ENCODE measurements around the gene CWC25. TPM values are rescaled to one million over a fixed set of nuclear protein-coding genes. Genes with fewer than 3 reads are reported as not detected.

Gene CWC25
- total RNA-seq, 1 experiment from 2014 or later, result 77.8 TPM

DNA sequence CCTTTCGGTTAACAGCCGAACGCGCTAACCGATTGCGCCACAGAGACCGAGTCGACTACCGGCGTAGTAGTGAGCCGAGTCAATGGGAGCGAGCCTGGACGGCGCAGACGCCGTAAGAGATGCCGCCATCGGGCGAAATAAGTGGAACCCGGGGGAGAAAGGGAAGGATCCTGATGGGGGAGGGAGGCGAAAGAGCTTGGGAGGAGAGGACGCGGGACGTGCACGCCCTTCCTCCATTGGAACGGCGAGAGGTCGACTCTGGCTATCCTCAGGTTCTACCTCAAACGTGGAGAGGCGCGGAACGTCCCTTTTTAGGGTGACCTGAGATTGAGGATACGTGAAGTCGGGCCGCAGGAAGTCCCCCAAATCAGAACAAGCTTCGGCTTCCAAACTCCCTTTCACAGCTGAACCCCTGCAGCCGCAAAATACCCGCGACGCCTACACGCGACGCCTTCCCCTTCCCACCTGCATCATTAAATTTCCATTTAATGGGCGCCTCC lies 73.3 kb downstream of the CWC25 start:
- H3K4me3 Mint-ChIP-seq (ENCODE audit: low read depth, unreplicated experiment), result peak overlapping the region; percentile 78
- CTCF ChIA-PET, result interaction anchor here (0.5 to 2.0 kb wide), 17 partner anchors 9 to 1188 kb away, joined by 3 to 11 read pairs (median 4); partner anchors contain the start of gene CISD3
- H3K27me3 Mint-ChIP-seq (ENCODE audit: unreplicated experiment), result no peaks in the 10 kb centered on the region
- peaks cover 30% of the 10 kb centered on the region for H3K4me1 Mint-ChIP-seq (ENCODE audit: low read depth, unreplicated experiment)
- no peak for TF ChIP-seq CTCF (IDR thresholded peaks at IDR 0.05; ENCODE audit: unreplicated experiment)
- peaks cover 92% of the 10 kb centered on the region for H3K36me3 Mint-ChIP-seq (ENCODE audit: insufficient read depth, unreplicated experiment)
- peak overlapping the region; percentile 85 for H3K27ac Mint-ChIP-seq (ENCODE audit: unreplicated experiment)
- intact Hi-C loops (cut with micrococcal nuclease; ENCODE audit: unreplicated experiment), result loop anchor here (2.0 to 5.0 kb wide), 3 partner anchors 49 to 400 kb away; partner anchors contain the start of gene PLXDC1
- peak; percentile 99 for DNase-seq
- no peaks in the 10 kb centered on the region for H3K9me3 Mint-ChIP-seq (ENCODE audit: low read depth, unreplicated experiment)
- TSS peak; percentile 56 for BruUV-seq (replicated peaks)

DNA sequence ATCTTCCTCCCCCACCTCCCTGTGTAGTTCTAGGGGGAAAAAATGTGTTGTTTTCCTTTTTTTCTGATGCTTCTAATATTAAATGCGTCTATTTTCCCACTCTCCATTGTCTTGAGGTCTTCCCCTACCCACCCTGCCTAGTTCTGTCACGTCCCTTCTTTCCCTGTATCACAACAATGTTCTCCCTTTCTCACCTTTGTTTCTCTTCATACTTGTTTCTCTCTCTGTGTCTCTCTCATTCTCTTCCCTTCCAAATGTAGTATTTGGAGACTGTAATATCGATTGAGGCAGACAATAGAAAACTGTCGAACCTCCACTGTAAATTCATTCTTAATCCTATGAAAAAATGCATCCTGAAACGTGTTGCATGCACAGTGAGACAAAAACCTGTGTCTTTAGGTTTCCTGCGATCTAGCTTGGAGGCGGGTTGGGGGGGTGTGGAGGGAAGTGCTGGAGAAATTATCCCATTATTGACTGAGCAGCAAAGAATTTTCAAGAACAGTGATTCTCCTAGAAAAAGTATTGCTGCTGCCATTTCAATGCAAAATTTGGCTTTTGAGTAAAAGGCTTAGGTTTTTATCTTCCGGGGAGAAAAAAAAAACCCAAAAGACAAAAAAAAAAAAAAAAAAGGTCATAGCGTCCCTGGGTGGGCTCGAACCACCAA lies 73.8 kb downstream of the CWC25 start:
- no peak for TF ChIP-seq CTCF (IDR thresholded peaks at IDR 0.05; ENCODE audit: unreplicated experiment)
- Mint-ChIP-seq H3K4me3 (ENCODE audit: low read depth, unreplicated experiment) (peak overlapping the region; percentile 78), H3K27ac (ENCODE audit: unreplicated experiment) (peak overlapping the region; percentile 85), H3K36me3 (ENCODE audit: insufficient read depth, unreplicated experiment) (peaks cover 92% of the 10 kb centered on the region), H3K27me3 (ENCODE audit: unreplicated experiment) (no peaks in the 10 kb centered on the region), H3K9me3 (ENCODE audit: low read depth, unreplicated experiment) (no peaks in the 10 kb centered on the region), H3K4me1 (ENCODE audit: low read depth, unreplicated experiment) (peaks cover 36% of the 10 kb centered on the region)
- no TSS peak for BruUV-seq (replicated peaks)
- CTCF ChIA-PET, result interaction anchor here (0.5 to 1.9 kb wide), 15 partner anchors 12 to 1188 kb away, joined by 3 to 11 read pairs (median 4); partner anchors contain the start of genes ARHGAP23, CISD3 and LASP1
- intact Hi-C loops (cut with micrococcal nuclease; ENCODE audit: unreplicated experiment), result loop anchor here (2.0 to 5.0 kb wide), 3 partner anchors 48 to 401 kb away; partner anchors contain the start of gene PLXDC1
- DNase-seq, result peak; percentile 74

Small RNA genes lying within 50 kb of the gene (microRNA-seq; reads per million reads assigned to microRNA genes)
- gene MIR4727, result 1.8 reads per million

Other genes starting within 250 kb of the CWC25 start
- 46.6 and 46.7 TPM in 2 replicates for gene SRCIN1, start 219.4 kb downstream of the CWC25 start, total RNA-seq (2022)
- gene EPOP, start 150.4 kb downstream of the CWC25 start, total RNA-seq (2022), result 15.3 and 20.9 TPM in 2 replicates
- 463 and 498 TPM in 2 replicates for gene MLLT6, start 120.0 kb downstream of the CWC25 start, total RNA-seq (2022)
- gene CISD3, start 95.0 kb downstream of the CWC25 start, total RNA-seq (2022), result 101 and 109 TPM in 2 replicates
- gene PCGF2, start 77.0 kb downstream of the CWC25 start, total RNA-seq (2022), result 196 and 205 TPM in 2 replicates
- gene PSMB3, start 72.6 kb downstream of the CWC25 start, total RNA-seq (2022), result 893 and 935 TPM in 2 replicates
- 101 and 120 TPM in 2 replicates for gene PIP4K2B, start 25.8 kb downstream of the CWC25 start, total RNA-seq (2022)
- gene RPL23, start 28.4 kb upstream of the CWC25 start, total RNA-seq (2022), result 3,443 and 3,829 TPM in 2 replicates
- gene LASP1, start 44.7 kb upstream of the CWC25 start, total RNA-seq (2022), result 479 and 558 TPM in 2 replicates
- not detected in 2 replicates for gene FBXO47, start 142.1 kb upstream of the CWC25 start, total RNA-seq (2022)